ENCODE results near the gene CPA5.

The CPA5 gene

GRCh38 chr7:130345725-130346124 is 1.1 kb downstream of the CPA5 start:
- H3K36me3 ChIP-seq (ENCODE audit: insufficient read depth, low read length): no peaks in the 10 kb centered on the region
- H3K9ac ChIP-seq (ENCODE audit: low read depth, low read length): no peak overlapping the region
- H3K9me3 ChIP-seq (ENCODE audit: control insufficient read depth, insufficient read depth, low read length): no peaks in the 10 kb centered on the region
- H3K4me1 ChIP-seq (ENCODE audit: insufficient read depth, low read length): peaks cover 11% of the 10 kb centered on the region; the same call in 1 of the 2 replicates

GRCh38 chr7:130346177-130346905 is 1.7 kb downstream of the CPA5 start:
- Histone ChIP-seq H3K36me3 (ENCODE audit: insufficient read depth, low read length) (no peaks in the 10 kb centered on the region), H3K4me1 (ENCODE audit: insufficient read depth, low read length) (peaks cover 15% of the 10 kb centered on the region; the same call in 1 of the 2 replicates), H3K9me3 (ENCODE audit: control insufficient read depth, insufficient read depth, low read length) (no peaks in the 10 kb centered on the region), H3K9ac (ENCODE audit: low read depth, low read length) (no peak overlapping the region)

GRCh38 chr7:130346941-130347340 is 2.3 kb downstream of the CPA5 start:
- Histone ChIP-seq H3K9me3 (ENCODE audit: control insufficient read depth, insufficient read depth, low read length) (no peaks in the 10 kb centered on the region), H3K9ac (ENCODE audit: low read depth, low read length) (no peak overlapping the region), H3K4me1 (ENCODE audit: insufficient read depth, low read length) (peaks cover 21% of the 10 kb centered on the region), H3K36me3 (ENCODE audit: insufficient read depth, low read length) (no peaks in the 10 kb centered on the region)

GRCh38 chr7:130349911-130350782 is 5.5 kb downstream of the CPA5 start:
- Histone ChIP-seq H3K4me1 (ENCODE audit: insufficient read depth, low read length) (peaks cover 20% of the 10 kb centered on the region), H3K36me3 (ENCODE audit: insufficient read depth, low read length) (no peaks in the 10 kb centered on the region), H3K9me3 (ENCODE audit: control insufficient read depth, insufficient read depth, low read length) (no peaks in the 10 kb centered on the region), H3K9ac (ENCODE audit: low read depth, low read length) (peak overlapping the region; percentile 0; the same call in 1 of the 2 replicates)

- H3K9ac ChIP-seq (ENCODE audit: low read depth, low read length): peak overlapping the region; percentile 31; the same call in 1 of the 2 replicates
- peaks cover 25% of the 10 kb centered on the region for H3K4me1 ChIP-seq (ENCODE audit: insufficient read depth, low read length)
- no peaks in the 10 kb centered on the region for H3K9me3 ChIP-seq (ENCODE audit: control insufficient read depth, insufficient read depth, low read length)
- H3K36me3 ChIP-seq (ENCODE audit: insufficient read depth, low read length): no peaks in the 10 kb centered on the region
These were observed 6.6 kb downstream of the CPA5 start for GRCh38 chr7:130350945-130351790.

GRCh38 chr7:130351791-130352090 is 7.1 kb downstream of the CPA5 start:
- peak overlapping the region; percentile 31; the same call in 1 of the 2 replicates for H3K9ac ChIP-seq (ENCODE audit: low read depth, low read length)
- H3K4me1 ChIP-seq (ENCODE audit: insufficient read depth, low read length): peaks cover 30% of the 10 kb centered on the region
- no peaks in the 10 kb centered on the region for H3K9me3 ChIP-seq (ENCODE audit: control insufficient read depth, insufficient read depth, low read length)
- no peaks in the 10 kb centered on the region for H3K36me3 ChIP-seq (ENCODE audit: insufficient read depth, low read length)

GRCh38 chr7:130352194-130353074 is 7.8 kb downstream of the CPA5 start:
- no peaks in the 10 kb centered on the region for H3K9me3 ChIP-seq (ENCODE audit: control insufficient read depth, insufficient read depth, low read length)
- peaks cover 35% of the 10 kb centered on the region for H3K4me1 ChIP-seq (ENCODE audit: insufficient read depth, low read length)
- no peak overlapping the region; the same call in 1 of the 2 replicates for H3K9ac ChIP-seq (ENCODE audit: low read depth, low read length)
- no peaks in the 10 kb centered on the region for H3K36me3 ChIP-seq (ENCODE audit: insufficient read depth, low read length)

GRCh38 chr7:130353196-130353595 is 8.6 kb downstream of the CPA5 start:
- Histone ChIP-seq H3K9me3 (ENCODE audit: control insufficient read depth, insufficient read depth, low read length) (no peaks in the 10 kb centered on the region), H3K4me1 (ENCODE audit: insufficient read depth, low read length) (peaks cover 35% of the 10 kb centered on the region), H3K36me3 (ENCODE audit: insufficient read depth, low read length) (no peaks in the 10 kb centered on the region), H3K9ac (ENCODE audit: low read depth, low read length) (no peak overlapping the region)

GRCh38 chr7:130356121-130356875 is 11.7 kb downstream of the CPA5 start:
- Histone ChIP-seq H3K9ac (ENCODE audit: low read depth, low read length) (no peak overlapping the region), H3K36me3 (ENCODE audit: insufficient read depth, low read length) (no peaks in the 10 kb centered on the region), H3K4me1 (ENCODE audit: insufficient read depth, low read length) (peaks cover 28% of the 10 kb centered on the region), H3K9me3 (ENCODE audit: control insufficient read depth, insufficient read depth, low read length) (peaks cover 5% of the 10 kb centered on the region; the same call in 1 of the 2 replicates)

- H3K9me3 ChIP-seq (ENCODE audit: control insufficient read depth, insufficient read depth, low read length): peaks cover 5% of the 10 kb centered on the region; the same call in 1 of the 2 replicates
- no peak overlapping the region for H3K9ac ChIP-seq (ENCODE audit: low read depth, low read length)
- no peaks in the 10 kb centered on the region for H3K36me3 ChIP-seq (ENCODE audit: insufficient read depth, low read length)
- peaks cover 21% of the 10 kb centered on the region for H3K4me1 ChIP-seq (ENCODE audit: insufficient read depth, low read length)
These were observed 12.4 kb downstream of the CPA5 start for GRCh38 chr7:130356876-130357611.

- H3K36me3 ChIP-seq (ENCODE audit: insufficient read depth, low read length): no peaks in the 10 kb centered on the region
- peaks cover 17% of the 10 kb centered on the region for H3K4me1 ChIP-seq (ENCODE audit: insufficient read depth, low read length)
- H3K9ac ChIP-seq (ENCODE audit: low read depth, low read length): no peak overlapping the region
- peaks cover 5% of the 10 kb centered on the region; the same call in 1 of the 2 replicates for H3K9me3 ChIP-seq (ENCODE audit: control insufficient read depth, insufficient read depth, low read length)
These were observed 13.9 kb downstream of the CPA5 start for GRCh38 chr7:130358471-130358870.

GRCh38 chr7:130359276-130359857 is 14.8 kb downstream of the CPA5 start:
- H3K9me3 ChIP-seq (ENCODE audit: control insufficient read depth, insufficient read depth, low read length): peaks cover 5% of the 10 kb centered on the region; the same call in 1 of the 2 replicates
- H3K9ac ChIP-seq (ENCODE audit: low read depth, low read length): no peak overlapping the region
- peaks cover 17% of the 10 kb centered on the region for H3K4me1 ChIP-seq (ENCODE audit: insufficient read depth, low read length)
- H3K36me3 ChIP-seq (ENCODE audit: insufficient read depth, low read length): no peaks in the 10 kb centered on the region
